K562 (cell line): ENCODE results near the gene TMEM167B. TPM values are rescaled to one million over a fixed set of nuclear protein-coding genes. Genes with fewer than 3 reads are reported as not detected.

Source experiments
- ATAC-seq: fragments of 200-7000 bp; cut with Tn5 transposase; 3 replicates; pipeline ENCODE4 v1.9.1; 2020; ENCODE audit warnings: moderate library complexity
- BruUV-seq: library from RNA; stranded (reverse); fragments of 400-500 nt; replicated peaks from 2 replicates; lab custom pipeline; 2021; lab: Mats Ljungman, UMichigan
- CTCF ChIA-PET: fragments of 300-600 bp; formaldehyde crosslinking; extraction: SDS; loops from one replicate; lab custom pipeline; 2021; ENCODE audit warnings: low intra/inter-chr PET ratio; lab: Yijun Ruan, JAX
- POLR2A ChIA-PET: fragments of 300-600, 350-650 bp; sonication (Branson Sonifier 250); formaldehyde crosslinking; extraction: SDS; loops from one replicate; lab custom pipeline; 2021; ENCODE audit warnings: antibody characterized with exemption, inconsistent platforms; lab: Yijun Ruan, JAX
- DNase-seq, 4 experiments: peaks; one replicate each; pipeline versions ENCODE4 v3.0.0 to v3.0.0-alpha.2; 2011 to 2018; ENCODE audit warnings: low spot score in 3 of 4, mixed read lengths in 3 of 4; ENCODE audit errors: extremely low read depth in 1 of 4
- FAIRE-seq: peaks from 2 replicates; lab custom pipeline; 2011; peaks lifted over from hg19 to GRCh38; lab: Jason Lieb, UNC
- H2AFZ ChIP-seq: 2 replicates; pipeline ENCODE4 v1.6.0; 2011; ENCODE audit warnings: low read depth, low read length, control low read depth, inconsistent platforms
- H3K27ac ChIP-seq: fragments of 200-600 bp; 3 replicates; pipeline ENCODE4 v1.8.0; 2011; ENCODE audit warnings: low read depth, mild to moderate bottlenecking, control low read depth, inconsistent platforms, low read length, moderate library complexity, mixed read lengths; ENCODE audit errors: extremely low read depth
- H3K27me3 ChIP-seq, 2 experiments: fragments of 300-600 bp in 1 of 2; 2 replicates in 1 of 2; 3 replicates in 1 of 2; pipeline versions ENCODE4 v1.6.0 to v1.8.0; 2011; ENCODE audit warnings: inconsistent platforms in 2 of 2, low read length in 2 of 2, mild to moderate bottlenecking in 1 of 2, mixed read lengths in 1 of 2, moderate library complexity in 1 of 2; ENCODE audit not compliant: control insufficient read depth in 2 of 2, insufficient read depth in 2 of 2
- H3K36me3 ChIP-seq: fragments of 300-600 bp; 3 replicates; pipeline ENCODE4 v1.8.0; 2011; ENCODE audit warnings: mild to moderate bottlenecking, low read length, inconsistent platforms; ENCODE audit not compliant: control insufficient read depth, insufficient read depth
- H3K4me1 ChIP-seq, 2 experiments: fragments of 200-600 bp in 1 of 2; replicated peaks in 1 of 2; 2 replicates in 1 of 2; 3 replicates in 1 of 2; pipeline versions ENCODE4 v1.5.1 to v1.8.0; 2011; ENCODE audit warnings: inconsistent platforms in 2 of 2, low read length in 2 of 2, mild to moderate bottlenecking in 1 of 2, mixed read lengths in 1 of 2, moderate library complexity in 1 of 2; ENCODE audit not compliant: control insufficient read depth in 2 of 2, insufficient read depth in 2 of 2
- H3K4me2 ChIP-seq: 2 replicates; pipeline ENCODE4 v1.6.1; 2011; ENCODE audit warnings: low read length, control low read depth, inconsistent platforms, mixed read lengths; ENCODE audit not compliant: insufficient read depth
- H3K4me3 ChIP-seq: fragments of 200-600 bp; sonication (generic), shearing (Covaris generic); 2 replicates; pipeline ENCODE4 v1.5.1; 2016; ENCODE audit warnings: control low read depth, inconsistent platforms
- H3K79me2 ChIP-seq: fragments of 200-600 bp; 3 replicates; pipeline ENCODE4 v1.8.0; 2011; ENCODE audit warnings: low read length, inconsistent platforms; ENCODE audit not compliant: control insufficient read depth, insufficient read depth
- H3K9ac ChIP-seq, 2 experiments: 2 replicates each; pipeline versions ENCODE4 v1.6.0 to v1.6.1; 2011; ENCODE audit warnings: low read depth in 2 of 2, low read length in 2 of 2, control low read depth in 1 of 2, inconsistent platforms in 1 of 2, mild to moderate bottlenecking in 1 of 2, mixed read lengths in 1 of 2; ENCODE audit not compliant: insufficient read depth in 1 of 2
- H3K9me1 ChIP-seq: one replicate; pipeline ENCODE4 v1.6.0; 2011; ENCODE audit warnings: inconsistent platforms, mild to moderate bottlenecking, low read length, moderate library complexity; ENCODE audit not compliant: control insufficient read depth, insufficient read depth
- H3K9me3 ChIP-seq: replicated peaks from 2 replicates; pipeline ENCODE4 v1.5.1; 2011; ENCODE audit warnings: low read depth, low read length, inconsistent platforms; ENCODE audit not compliant: control insufficient read depth, insufficient read depth
- H4K20me1 ChIP-seq: replicated peaks from 2 replicates; pipeline ENCODE4 v1.6.1; 2011; ENCODE audit warnings: low read length, inconsistent platforms, mixed read lengths; ENCODE audit not compliant: control insufficient read depth, insufficient read depth
- CUX1 ChIP-seq: fragments of 200-800 bp; sonication (Bioruptor generic); IDR thresholded peaks from 2 replicates; pipeline ENCODE4 v1.6.1; 2016; ENCODE audit warnings: missing genetic modification characterization, missing compliant biosample characterization
- KAT7 ChIP-seq: sonication (generic); formaldehyde crosslinking; IDR thresholded peaks from 2 replicates; pipeline ENCODE4 v1.8.0; 2022; ENCODE audit warnings: missing genetic modification reagents, mild to moderate bottlenecking, borderline replicate concordance
- NFRKB ChIP-seq: fragments of 450-650 bp; IDR thresholded peaks from 2 replicates; pipeline ENCODE4 v1.6.1; 2016; ENCODE audit warnings: low read depth
- NR0B1 ChIP-seq: fragments of 450-650 bp; IDR thresholded peaks from one replicate; pipeline ENCODE4 v1.6.1; 2018; ENCODE audit warnings: mild to moderate bottlenecking, moderate library complexity; ENCODE audit not compliant: partially characterized antibody
- PHB2 ChIP-seq: fragments of 450-650 bp; IDR thresholded peaks from 2 replicates; pipeline ENCODE4 v1.6.1; 2017; ENCODE audit warnings: low read depth
- SP1 ChIP-seq: sonication (generic); formaldehyde crosslinking; IDR thresholded peaks from 2 replicates; pipeline ENCODE4 v1.8.1; 2022; ENCODE audit warnings: mild to moderate bottlenecking, missing genetic modification reagents
- SRSF1 ChIP-seq: fragments of 200-400 bp; formaldehyde crosslinking; IDR thresholded peaks from 2 replicates; pipeline ENCODE4 v1.6.1; 2017; ENCODE audit warnings: mild to moderate bottlenecking, low read depth, low read length, moderate library complexity
- THAP12 ChIP-seq: fragments of 250-450 bp; sonication (Bioruptor Pico); IDR thresholded peaks from 2 replicates; pipeline ENCODE4 v1.9.0; 2021; ENCODE audit warnings: mild to moderate bottlenecking, inconsistent platforms
- WGBS: fragments of 100-300 bp; shearing (Covaris generic); methylation state at CpG from one replicate; pipeline ENCODE4 v1.1.6; 2016; ENCODE audit warnings: low coverage, mixed read lengths; ENCODE audit not compliant: insufficient coverage; ENCODE audit errors: missing lambda C conversion rate; 5-methylcytosine and 5-hydroxymethylcytosine counted together
- in situ Hi-C: fragments of 300-500 bp; cut with MboI; formaldehyde crosslinking; loops from 4 replicates; pipeline ENCODE4 v1.15.0; 2018; ENCODE audit warnings: inconsistent platforms, mixed read lengths
- intact Hi-C: fragments of 100-400 bp; cut with micrococcal nuclease; formaldehyde crosslinking; loops from 2 replicates; pipeline ENCODE4 v1.14.2; 2022
- polyA plus RNA-seq, 8 experiments: library from polyadenylated mRNA; depleted of rRNA in 4 of 8; stranded (reverse) in 5 of 8; unstranded in 3 of 8; fragments of >200 nt; fragmentation: Nextera tagmentation in 2 of 8; fragmentation: Illumina TruSeq in 1 of 8; extraction: Ambion mirVana in 2 of 8; extraction: Trizol in 1 of 8; gene quantifications; 2 replicates each; pipeline versions ENCODE4 v1.2.1 to v1.2.3, GENCODE V29; 2011 to 2014; ENCODE audit warnings: inconsistent platforms in 1 of 8, missing spikeins in 1 of 8
- total RNA-seq, 7 experiments: library from RNA; depleted of rRNA in 6 of 7; stranded (reverse); fragments of >200 nt in 6 of 7; fragmentation: Illumina TruSeq in 2 of 7; extraction: Trizol in 2 of 7; gene quantifications; 2 replicates each; pipeline versions ENCODE4 v1.2.1 to v1.2.3, GENCODE V29; 2011 to 2021; ENCODE audit warnings: low replicate concordance in 1 of 7

TMEM167B gene
- total and polyA plus RNA-seq, 9 of the 15 experiments (the other 6 are each of a cell fraction or from before 2014, with no cell fraction given) = 17.2 to 36.4 (median 32.2) TPM

- TF ChIP-seq SRSF1 (no peak), PHB2 (0 out of 2 replicates have a peak, but pooled peaks have one; percentile 13)
- TF ChIP-seq, all 486 proteins: peak for 34
Observed at GRCh38 chr1:109091078-109091838, 694 bp downstream of the TMEM167B start (continued).

DNA sequence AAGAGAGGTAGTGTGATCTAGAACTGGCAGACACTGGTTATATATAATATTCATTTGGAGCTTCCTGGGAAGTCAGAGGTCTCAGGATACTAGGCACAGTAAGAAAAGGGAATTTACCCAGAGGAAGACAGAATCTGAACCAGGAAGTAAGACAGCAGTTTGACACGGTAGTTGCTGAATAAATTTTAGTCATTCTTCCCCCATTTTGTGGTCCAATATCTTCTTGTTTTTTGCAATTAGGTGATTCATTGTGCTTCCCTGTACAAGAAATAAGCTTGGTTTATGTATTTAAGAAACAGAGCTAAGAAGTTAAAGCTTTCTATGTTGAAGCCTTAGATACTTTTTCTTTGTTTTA lies 1.3 kb downstream of the TMEM167B start:
- no peak for ATAC-seq
- BruUV-seq = no TSS peak
- peaks cover 0 to 28% of the 10 kb centered on the region in 2 experiments; a peak in 4 of 5 replicates for H3K4me1 ChIP-seq
- WGBS = 0% methylated on average over 1 of the region's 1 CpG
- peaks cover 76% of the 10 kb centered on the region for H3K79me2 ChIP-seq
- POLR2A ChIA-PET = interaction anchor here (0.7 to 4.5 kb wide), 2 partner anchors 8 to 18 kb away, joined by 3 to 90 read pairs; no protein-coding TSS in a partner anchor
- H3K27me3 ChIP-seq = no peaks in the 10 kb centered on the region
- FAIRE-seq = no peak
- H2AFZ ChIP-seq = peak overlapping the region; percentile 99; the same call in 1 of the 2 replicates
- H3K9ac ChIP-seq = peak overlapping the region; percentile 90 to 93; a peak in 3 of 4 replicates
- no peak for DNase-seq
- H3K4me3 ChIP-seq = peak overlapping the region; percentile 85
- H3K4me2 ChIP-seq = peak overlapping the region; percentile 97
- peak overlapping the region; percentile 95 for H3K27ac ChIP-seq
- no peaks in the 10 kb centered on the region for H3K9me1 ChIP-seq
- peaks cover 44% of the 10 kb centered on the region for H3K36me3 ChIP-seq
- H3K9me3 ChIP-seq = no peaks in the 10 kb centered on the region
- CTCF ChIA-PET = no interaction called here
- in situ Hi-C loops (no loop called here), intact Hi-C loops (loop anchor here (1.0 kb wide), 1 partner anchor 8 kb away; no protein-coding TSS in a partner anchor)
- H4K20me1 ChIP-seq = no peaks in the 10 kb centered on the region
- TF ChIP-seq KAT7 (CRISPR knock-in tag) = 0 out of 2 replicates have a peak, but pooled peaks have one; percentile 35
- TF ChIP-seq NFRKB = peak; percentile 20; the same call in 1 of the 2 replicates
- TF ChIP-seq NR0B1 = no peak
- peak; percentile 5; the same call in 1 of the 2 replicates for TF ChIP-seq SP1 (CRISPR knock-in tag)
- no peak for TF ChIP-seq THAP12
- no peak for TF ChIP-seq CUX1 (CRISPR knock-in tag)
